HG03520 (cell line): Measurements from ENCODE around the gene TFAP2A.
A peak's percentile ranks its signal among the peaks of the same experiment; 100 is the strongest.

Experiments used
- ATAC-seq: cut with Tn5 transposase; IDR thresholded peaks from one replicate; pipeline ENCODE4 v1.9.1; 2021; ENCODE audit warnings: mild to moderate bottlenecking, moderate library complexity; ENCODE audit not compliant: unreplicated experiment

TFAP2A gene

DNA sequence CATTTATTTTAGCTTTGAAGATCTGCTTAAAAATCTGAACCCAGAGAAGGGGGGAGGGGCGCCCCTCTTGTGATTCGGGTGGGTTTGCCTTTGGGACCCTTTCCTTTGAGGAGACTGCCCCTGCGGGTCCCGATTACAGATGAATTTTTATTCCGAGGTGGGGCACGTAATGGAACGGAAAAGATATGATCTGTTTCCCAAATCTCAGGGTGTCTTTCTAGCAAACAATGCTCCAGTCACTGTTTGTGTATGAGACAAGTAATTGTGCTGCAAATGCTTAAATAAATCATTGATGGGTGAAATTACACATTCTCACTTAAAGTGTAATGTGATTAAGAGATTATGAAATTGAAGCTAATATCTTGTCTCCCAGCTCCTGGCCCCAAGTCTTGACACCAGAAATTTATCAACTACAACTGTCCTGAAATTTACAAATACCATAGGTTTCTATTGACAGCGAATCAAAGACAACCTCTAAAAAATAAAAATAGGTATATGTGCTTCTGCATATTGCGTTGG lies 30.7 kb downstream of the TFAP2A start:
- ATAC-seq: no peak

GRCh38 chr6:10383331-10384090 lies 31.4 kb downstream of the TFAP2A start:
- ATAC-seq: no peak

- no peak for ATAC-seq
Measured at GRCh38 chr6:10382728-10383330, 32.0 kb downstream of the TFAP2A start.

DNA sequence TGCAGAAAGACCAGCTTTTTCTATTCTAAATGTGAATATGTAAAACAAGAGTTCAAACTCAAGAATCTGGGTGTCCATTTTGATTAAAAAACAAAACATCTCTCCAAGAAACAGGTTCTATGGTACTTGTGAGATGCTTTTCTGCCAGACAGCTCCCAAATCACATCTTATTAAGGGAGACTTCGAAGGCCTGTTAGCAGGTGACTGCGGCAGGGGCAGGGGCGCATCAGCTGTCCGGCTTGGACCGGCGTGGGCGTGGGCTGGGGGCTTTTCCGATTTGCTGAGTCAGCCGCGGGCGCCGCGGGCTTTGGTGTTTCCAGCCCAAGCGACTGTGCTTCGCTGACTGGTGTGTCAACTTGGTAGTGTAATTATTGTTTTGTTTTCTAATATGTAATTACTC lies 32.6 kb downstream of the TFAP2A start:
- ATAC-seq: no peak

- no peak for ATAC-seq
Measured at GRCh38 chr6:10381830-10382208, 33.1 kb downstream of the TFAP2A start.

DNA sequence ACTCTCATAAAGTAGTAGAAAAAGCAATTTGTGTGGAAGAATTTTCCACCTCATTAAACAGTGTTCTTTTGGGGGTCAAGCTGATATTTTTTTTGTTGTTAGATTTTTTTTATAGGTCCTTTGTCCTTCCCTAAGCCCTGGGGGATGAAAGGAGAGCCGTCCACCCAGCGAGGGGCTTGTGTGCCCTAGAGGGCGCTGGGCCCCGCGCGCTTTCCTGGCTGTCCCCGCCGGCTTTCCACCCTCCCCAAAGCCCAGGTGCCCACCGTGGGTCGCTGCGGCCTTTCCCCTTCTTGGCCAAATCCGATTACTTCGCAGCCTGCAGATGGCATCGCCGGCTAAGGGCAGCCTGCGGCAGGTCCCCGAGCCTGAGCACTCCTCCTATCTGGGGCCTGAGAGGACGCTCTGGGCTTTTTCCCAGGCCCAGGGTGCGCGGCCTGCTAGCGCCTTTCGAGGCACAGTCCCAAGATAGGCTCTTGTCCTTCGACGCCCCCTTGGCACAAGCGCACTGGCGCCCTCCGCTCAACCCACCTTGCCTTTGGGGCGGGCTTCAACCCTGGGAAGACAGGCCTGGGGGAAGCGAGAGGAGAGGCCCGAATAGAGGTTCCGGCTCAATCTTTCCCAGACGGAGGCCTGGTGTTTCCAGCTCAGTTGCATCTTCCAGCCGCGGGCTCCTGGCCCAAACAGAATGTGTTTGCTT lies 33.6 kb downstream of the TFAP2A start:
- ATAC-seq: no peak

DNA sequence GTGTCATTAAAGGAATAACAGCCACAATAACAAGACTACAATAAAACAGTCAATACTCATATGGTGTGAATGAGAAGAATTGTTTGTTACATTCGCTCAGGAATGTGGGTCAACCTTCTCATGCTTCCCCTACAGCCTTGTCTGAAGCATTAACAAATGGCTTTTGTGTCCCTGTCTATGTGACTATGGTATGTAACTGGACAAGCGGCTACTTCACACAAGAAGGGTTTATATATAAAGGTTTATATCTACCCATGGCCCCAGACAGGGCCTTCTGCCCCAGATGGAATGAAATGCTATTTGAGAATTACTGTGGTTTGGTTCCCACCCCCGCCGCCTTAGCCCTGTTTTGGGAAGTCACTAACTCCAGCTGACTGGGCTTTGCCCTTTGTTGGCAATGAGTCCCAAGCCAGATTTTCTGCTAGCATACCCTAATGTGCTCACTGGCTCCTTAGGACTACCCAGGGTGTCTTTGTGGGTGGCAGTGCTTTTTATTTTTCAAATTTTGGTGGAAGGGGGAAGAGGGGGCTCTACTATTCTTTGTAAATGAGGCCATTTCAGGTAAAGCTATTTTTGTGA lies 39.4 kb downstream of the TFAP2A start:
- ATAC-seq: no peak

DNA sequence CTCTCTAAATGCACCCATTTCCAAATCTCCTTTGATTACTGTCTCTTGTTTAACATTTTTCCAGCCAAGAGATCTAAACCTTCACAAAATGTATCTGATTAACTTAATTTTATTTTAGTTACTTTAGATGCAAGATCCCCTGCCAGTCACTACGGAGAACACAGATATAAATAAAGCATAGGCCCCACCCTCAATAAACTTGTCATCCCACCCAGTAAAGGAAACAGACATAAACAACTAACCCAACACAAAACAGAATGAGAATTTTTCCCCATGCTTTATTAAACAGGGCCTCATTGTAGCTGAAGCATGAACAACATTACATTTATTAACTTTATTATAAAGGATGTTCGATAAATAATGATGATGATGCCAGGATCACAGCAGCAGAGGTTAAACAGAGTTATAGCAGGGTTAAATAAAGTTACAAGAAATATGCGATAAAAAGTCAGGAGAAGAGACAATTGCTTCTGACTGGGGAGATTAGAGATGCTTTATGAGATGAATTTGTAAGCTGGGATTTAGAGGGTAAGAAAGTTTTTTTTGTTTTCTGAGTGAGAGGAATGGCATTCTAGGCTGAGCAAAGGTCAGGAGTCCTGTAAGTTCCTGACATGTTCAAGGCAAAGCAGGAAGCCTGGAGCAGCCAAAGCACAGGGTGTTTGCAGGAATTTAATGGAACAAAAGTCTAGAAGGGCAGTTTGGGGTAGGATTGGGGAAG lies 41.1 kb downstream of the TFAP2A start:
- ATAC-seq: no peak

DNA sequence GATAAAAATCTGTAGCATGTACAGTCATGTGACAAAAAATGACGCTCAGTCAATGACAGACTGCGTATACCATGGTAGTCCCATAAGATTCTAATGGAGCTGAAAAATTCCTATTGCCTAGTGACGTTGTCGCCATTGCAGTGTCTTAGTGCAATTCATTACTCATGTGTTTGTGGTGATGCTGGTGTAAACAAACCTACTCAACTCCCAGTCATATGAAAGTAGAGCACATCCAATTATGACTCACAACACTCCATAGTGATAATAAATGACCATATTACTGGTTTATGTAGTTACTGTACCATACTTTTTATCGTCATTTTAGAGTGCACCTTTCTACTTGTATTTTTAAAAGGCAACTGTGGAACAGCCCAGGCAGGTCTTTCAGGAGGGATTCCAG lies 45.0 kb downstream of the TFAP2A start:
- peak; percentile 86 for ATAC-seq

DNA sequence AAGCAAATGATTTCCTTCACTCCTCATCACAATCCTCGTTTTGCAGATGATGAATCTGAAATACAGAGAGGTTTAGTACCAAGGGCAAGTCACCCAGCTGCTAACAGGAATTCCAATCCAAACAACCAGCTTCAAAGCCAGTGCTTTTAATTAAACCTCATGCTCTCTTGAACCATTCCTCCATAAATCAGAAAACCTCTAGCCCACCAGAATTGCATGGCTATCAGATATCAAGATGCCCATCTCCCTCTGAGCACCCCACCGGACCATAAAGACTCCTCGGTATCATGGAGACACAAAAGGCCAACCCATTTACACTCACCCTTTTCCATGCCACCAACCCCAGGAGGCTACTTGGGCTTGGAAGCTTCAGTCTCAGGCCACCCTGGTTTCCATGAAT lies 46.0 kb downstream of the TFAP2A start:
- ATAC-seq: no peak

DNA sequence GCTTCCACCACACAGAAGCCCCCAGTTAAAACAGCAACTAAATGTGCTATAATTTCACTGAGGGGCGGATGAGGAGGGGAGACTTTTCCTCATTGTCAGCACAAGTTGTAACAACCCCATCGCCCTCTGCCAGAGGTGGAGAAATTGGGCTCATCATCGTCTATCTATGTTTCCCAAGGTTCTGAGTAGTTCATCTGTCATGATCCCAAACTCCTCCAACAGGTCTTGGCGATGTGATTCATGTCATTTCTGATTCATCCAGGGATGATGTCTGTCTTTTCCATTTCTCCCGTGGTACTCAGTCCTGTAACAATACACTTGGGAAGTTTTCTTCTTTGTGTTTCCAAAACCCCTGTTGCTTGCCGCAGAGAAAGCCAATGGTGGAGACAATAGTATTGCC lies 51.0 kb downstream of the TFAP2A start:
- no peak for ATAC-seq

DNA sequence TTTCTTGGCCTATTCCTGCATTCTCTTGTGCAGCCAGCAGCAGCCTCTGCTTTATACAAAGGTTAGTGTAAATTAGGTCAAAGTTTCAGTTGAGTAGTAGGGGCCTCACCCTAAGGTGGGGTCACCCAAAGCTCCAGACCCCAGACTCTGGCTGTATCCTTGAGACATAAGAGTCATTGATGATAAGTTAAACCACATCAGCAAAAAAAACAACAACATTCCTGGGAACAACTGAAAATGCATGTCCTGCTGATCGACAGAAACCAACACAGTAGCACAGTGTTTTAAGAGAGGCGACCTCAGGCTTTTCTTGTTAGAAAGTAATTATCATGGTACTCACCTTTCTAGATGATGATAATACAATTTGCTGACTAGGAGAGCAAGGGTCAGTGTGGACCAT lies 52.6 kb downstream of the TFAP2A start:
- ATAC-seq: no peak

GRCh38 chr6:10361428-10361827 lies 53.4 kb downstream of the TFAP2A start:
- ATAC-seq: no peak

- no peak for ATAC-seq
Measured at GRCh38 chr6:10359581-10359980, 55.3 kb downstream of the TFAP2A start.

DNA sequence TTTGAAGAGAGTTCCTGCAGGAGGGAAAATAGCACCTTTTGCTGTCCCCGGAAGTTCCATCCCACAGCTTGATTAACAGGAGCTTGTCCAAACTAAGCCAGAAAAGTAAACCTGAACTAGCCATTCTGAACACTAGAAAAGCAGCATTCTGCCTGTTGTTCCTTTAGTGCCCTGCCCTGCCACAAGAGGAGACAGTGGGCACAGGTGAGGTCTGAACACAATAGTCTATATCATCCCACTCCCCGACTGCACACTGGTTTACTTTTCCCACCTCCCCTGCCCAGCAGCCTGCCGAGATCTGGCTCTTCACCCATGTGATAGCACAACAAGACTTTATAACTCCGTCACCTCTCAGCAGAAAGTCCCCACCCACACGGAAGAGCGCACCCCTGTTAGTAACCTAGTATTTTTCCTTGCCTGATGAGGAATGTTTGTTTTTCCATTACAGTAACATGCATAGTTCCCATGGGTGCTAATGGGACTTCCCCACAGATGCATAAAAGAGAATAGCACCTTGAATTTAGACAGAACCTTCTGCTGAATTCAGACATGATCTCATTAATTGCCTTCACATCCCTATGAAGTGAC lies 59.7 kb downstream of the TFAP2A start:
- ATAC-seq: peak; percentile 85

- ATAC-seq: no peak
Measured at GRCh38 chr6:10351791-10352190, 63.1 kb downstream of the TFAP2A start.

DNA sequence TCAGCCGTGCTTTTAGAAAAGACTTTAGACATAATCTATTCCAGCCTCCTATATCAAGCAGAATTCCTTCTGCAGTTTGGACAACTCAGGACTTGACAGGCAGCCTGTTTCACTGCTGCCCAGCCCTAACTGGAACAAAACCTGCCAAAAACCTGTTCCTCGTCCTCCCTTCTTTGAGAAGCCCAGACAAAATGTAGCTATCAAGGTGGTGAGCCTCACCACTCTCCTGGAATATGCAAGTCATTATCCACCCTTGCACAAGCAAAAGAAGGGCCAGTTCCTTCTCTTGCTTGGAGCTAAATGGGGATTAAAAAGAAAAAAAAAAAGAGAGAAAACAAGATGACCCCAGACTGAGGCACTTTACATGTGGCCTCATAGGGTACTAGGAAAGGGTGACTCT lies 64.2 kb downstream of the TFAP2A start:
- ATAC-seq: no peak

GRCh38 chr6:10347561-10348327 lies 67.1 kb downstream of the TFAP2A start:
- no peak for ATAC-seq
